Limb (tissue), 2 donors: ENCODE data around the gene MMAB.

ENCODE experiments used
- DNase-seq, 2 donors: peaks; one replicate each; pipeline ENCODE4 v3.0.0-alpha.2; 2016; ENCODE audit errors: extremely low spot score in 2 of 2

The MMAB gene

GRCh38 chr12:109586385-109587296 is 13.3 kb upstream of the MMAB start:
- DNase-seq = no peak

- no peak for DNase-seq
Observed at GRCh38 chr12:109583733-109584132, 10.4 kb upstream of the MMAB start.

GRCh38 chr12:109582636-109583035 is 9.3 kb upstream of the MMAB start:
- DNase-seq = no peak

GRCh38 chr12:109581856-109582255 is 8.6 kb upstream of the MMAB start:
- DNase-seq = no peak

- no peak for DNase-seq
Observed at GRCh38 chr12:109581334-109581691, 8.0 kb upstream of the MMAB start.

- DNase-seq = no peak
Observed at GRCh38 chr12:109580684-109581333, 7.5 kb upstream of the MMAB start.

- no peak for DNase-seq
Observed at GRCh38 chr12:109580272-109580671, 7.0 kb upstream of the MMAB start.

GRCh38 chr12:109579639-109580038 is 6.3 kb upstream of the MMAB start:
- no peak for DNase-seq

GRCh38 chr12:109578330-109578927 is 5.1 kb upstream of the MMAB start:
- no peak for DNase-seq

- DNase-seq = no peak
Observed at GRCh38 chr12:109577311-109577710, 4.0 kb upstream of the MMAB start.

- no peak for DNase-seq
Observed at GRCh38 chr12:109575683-109576082, 2.4 kb upstream of the MMAB start.

GRCh38 chr12:109573914-109574244 is 575 bp upstream of the MMAB start:
- DNase-seq = no peak

- no peak for DNase-seq
Observed at GRCh38 chr12:109572506-109572845, 828 bp downstream of the MMAB start.

- DNase-seq = no peak
Observed at GRCh38 chr12:109571773-109572505, 1.4 kb downstream of the MMAB start.

GRCh38 chr12:109568486-109568885 is 4.8 kb downstream of the MMAB start:
- DNase-seq = no peak

GRCh38 chr12:109567967-109568366 is 5.3 kb downstream of the MMAB start:
- no peak for DNase-seq

GRCh38 chr12:109567296-109567695 is 6.0 kb downstream of the MMAB start:
- DNase-seq = no peak

- DNase-seq = no peak
Observed at GRCh38 chr12:109566424-109566823, 6.9 kb downstream of the MMAB start.

- no peak for DNase-seq
Observed at GRCh38 chr12:109563291-109564284, 9.7 kb downstream of the MMAB start.

- no peak for DNase-seq
Observed at GRCh38 chr12:109562871-109563270, 10.4 kb downstream of the MMAB start.

GRCh38 chr12:109561711-109562030 is 11.6 kb downstream of the MMAB start:
- DNase-seq = no peak
